ENCODE results near the gene MCM3AP.
"Not testable (repeated sequence)": the region's sequence is repeated elsewhere in the genome, so short reads cannot be mapped to it uniquely, and the experiment has no call there.

MCM3AP gene

DNA sequence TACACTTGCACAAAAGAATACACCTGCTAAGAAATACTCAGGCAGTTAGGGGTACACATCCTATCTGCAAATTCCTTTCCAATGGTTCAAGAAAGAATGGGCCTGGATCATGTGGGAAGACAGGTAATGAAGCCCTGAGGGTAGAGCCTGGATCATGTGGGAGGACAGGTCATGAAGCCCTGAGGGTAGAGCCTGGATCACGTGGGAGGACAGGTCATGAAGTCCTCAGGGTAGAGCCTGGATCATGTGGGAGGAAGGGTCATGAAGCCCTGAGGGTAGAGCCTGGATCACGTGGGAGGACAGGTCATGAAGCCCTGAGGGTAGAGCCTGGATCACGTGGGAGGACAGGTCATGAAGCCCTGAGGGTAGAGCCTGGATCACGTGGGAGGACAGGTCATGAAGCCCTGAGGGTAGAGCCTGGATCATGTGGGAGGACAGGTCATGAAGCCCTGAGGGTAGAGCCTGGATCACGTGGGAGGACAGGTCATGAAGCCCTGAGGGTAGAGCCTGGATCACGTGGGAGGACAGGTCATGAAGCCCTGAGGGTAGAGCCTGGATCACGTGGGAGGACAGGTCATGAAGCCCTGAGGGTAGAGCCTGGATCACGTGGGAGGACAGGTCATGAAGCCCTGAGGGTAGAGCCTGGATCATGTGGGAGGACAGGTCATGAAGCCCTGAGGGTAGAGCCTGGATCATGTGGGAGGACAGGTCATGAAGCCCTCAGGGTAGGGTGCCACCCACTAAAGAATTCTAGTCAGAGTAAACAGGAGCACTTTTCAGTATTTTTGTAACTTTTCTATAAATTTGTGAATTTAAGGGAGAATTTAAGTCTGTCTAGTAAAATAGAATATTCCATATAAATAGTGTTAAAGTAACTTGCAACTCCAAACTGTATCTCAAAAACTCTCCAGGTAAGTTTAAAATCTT, 84.3 kb downstream of the MCM3AP start:
- not testable (repeated sequence) for DNase-seq

DNA sequence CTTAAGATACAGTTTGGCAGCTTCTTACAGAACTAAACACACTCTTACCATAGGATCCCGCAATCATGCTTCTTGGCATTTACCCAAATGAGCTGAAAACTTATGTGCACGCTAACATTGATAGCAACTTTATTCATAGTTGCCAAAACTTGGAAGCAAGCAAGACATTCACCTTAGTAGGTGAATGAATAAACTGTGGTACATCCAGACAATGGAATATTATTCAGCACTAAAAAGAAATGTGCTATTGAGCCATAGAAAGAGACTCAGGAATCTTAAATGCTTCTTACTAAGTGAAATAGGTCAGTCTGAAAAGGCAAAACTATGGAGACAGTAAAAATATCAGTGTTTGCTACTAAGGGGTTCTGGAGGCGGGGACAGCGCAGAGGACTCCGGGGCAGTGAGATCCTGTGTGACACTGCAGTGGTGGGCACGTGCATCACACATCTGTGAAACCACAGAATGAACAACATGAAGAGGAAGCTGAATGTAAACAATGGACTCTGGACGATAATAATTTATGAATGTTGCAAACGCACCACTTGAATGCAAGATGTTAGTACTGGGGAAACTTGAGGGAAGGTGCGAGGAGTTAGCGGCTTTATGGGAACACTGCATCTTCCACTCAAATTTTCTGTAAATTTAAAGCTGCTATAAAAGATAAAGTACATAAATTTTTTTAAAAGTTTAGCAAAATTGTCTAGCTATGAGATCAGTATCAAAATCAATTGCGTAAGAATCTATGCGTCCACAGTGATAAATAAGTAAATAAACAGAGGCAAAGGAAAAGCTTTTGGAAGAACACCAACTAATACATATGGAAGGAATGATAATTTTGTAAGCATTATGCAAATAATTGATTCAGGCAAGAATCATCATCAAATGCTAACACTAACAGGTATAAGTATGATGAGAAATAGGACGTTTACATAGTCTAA, 85.7 kb downstream of the MCM3AP start:
- no peak for DNase-seq

DNA sequence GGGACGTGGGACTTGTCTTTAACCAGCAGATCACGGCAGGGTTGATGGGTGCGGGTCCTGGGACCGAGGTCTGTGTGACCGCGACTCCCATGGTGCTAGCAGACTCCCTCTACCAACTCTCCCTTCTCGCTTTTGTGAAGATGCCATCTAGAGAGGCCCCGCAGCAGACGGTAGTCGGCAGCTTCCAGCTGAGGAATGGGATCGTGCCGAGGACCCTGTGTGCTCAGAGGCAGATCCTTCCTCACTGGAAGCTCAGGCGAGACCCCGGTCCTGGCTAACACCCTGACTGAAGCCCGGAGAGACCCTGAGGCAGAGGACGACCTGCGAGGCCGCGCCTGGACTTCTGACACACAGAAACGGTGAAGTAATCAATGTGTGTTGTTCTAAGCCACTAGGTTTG, 88.7 kb downstream of the MCM3AP start:
- no peak for DNase-seq

DNA sequence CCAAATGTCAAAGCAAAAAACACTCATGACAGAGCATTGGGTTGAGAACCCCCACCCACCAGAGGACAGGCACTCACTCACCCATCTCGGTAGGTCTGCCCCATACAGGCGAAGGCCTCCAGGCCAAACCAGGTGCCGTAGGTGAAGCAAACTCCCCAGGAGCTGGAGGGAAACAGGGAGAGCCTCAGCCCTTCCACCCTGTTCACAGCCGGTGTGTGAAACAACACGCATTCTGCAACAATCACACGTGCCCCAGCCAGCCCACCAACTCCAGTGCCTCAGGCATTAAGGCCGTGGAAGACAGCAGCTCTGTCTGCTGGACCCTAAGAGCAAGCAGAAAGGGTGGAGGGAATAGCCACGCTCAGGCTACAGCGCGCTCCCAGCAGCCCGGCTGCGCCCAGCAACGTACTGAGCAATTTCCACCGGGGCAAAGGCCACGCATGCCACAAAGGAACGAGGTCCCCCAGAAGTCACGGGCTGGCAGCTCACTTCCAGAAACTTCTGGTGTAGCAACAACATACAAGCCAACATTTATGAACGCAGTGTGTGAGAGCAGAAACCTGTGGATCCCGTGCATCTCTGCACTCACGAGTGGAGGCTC, 89.7 kb downstream of the MCM3AP start:
- DNase-seq, result no peak

DNA sequence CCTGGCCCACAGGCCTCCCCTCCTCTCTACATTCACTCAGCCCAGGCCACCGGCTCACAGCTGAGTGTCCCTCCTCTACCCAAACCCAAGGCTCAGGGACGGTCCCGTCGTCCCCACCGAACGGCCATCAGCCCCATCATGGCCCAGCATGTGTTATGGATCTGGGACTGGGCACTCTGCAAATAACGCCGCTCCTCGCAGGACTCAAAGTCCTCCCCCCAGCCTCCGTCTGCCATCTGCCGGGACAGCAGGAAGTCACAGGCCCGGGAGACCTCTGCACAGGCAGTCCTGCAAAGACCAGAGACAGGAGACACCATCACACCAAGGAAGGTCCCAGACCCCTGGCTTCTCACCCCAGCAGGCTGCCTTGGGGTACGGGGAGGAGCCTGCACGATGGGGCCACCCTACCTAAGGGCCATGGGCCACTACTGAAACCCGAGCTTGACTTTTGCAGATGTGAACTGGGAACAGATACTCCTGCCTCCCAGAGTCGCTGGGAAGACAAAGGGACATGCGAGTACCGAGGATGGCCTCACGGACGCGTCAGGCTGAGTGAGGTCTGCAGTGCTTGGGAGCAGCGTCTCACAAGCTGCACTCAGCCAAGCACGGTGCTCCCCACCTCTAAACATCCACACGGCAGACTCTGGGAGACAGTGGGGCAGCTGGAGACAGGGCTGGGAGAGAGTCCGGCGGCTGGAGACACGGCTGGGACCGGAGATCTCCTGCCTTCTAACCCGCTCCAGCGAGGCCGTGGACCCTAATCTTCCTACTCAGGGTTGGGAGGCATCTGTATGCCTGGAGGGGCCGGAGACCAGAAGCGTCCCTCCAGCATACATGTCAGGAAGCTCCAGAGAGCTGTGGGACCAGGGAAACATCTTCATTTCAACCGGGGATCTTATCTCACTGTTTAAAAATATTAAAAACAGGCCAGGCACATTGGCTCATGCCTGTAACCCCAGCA, 90.8 kb downstream of the MCM3AP start:
- DNase-seq, result no peak

DNA sequence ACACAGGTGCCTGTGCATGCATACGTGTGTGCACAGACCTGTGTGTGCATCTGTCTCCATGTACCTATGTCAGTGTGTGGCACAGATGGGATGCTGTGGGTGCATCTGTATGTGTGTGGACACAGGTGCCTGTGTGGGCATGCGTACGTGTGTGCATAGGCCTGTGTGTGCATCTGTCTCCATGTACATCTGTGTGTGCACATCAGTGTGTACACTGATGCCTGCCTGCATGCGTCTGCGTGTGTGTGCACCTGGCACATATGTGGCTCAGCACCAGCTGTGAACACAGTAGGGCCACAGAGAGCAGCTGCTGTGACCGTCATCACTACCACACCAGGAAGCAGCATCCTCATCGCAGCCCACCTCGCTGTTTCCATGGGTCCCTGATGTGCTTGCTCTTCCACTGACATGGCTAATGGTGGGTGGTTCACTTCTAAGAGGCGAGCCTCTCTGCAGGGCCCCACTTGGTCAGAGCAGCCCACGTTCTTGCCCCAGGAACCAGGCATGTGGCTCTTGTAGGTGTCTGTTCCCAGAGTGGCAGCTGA, 91.5 kb downstream of the MCM3AP start:
- DNase-seq, result no peak

DNA sequence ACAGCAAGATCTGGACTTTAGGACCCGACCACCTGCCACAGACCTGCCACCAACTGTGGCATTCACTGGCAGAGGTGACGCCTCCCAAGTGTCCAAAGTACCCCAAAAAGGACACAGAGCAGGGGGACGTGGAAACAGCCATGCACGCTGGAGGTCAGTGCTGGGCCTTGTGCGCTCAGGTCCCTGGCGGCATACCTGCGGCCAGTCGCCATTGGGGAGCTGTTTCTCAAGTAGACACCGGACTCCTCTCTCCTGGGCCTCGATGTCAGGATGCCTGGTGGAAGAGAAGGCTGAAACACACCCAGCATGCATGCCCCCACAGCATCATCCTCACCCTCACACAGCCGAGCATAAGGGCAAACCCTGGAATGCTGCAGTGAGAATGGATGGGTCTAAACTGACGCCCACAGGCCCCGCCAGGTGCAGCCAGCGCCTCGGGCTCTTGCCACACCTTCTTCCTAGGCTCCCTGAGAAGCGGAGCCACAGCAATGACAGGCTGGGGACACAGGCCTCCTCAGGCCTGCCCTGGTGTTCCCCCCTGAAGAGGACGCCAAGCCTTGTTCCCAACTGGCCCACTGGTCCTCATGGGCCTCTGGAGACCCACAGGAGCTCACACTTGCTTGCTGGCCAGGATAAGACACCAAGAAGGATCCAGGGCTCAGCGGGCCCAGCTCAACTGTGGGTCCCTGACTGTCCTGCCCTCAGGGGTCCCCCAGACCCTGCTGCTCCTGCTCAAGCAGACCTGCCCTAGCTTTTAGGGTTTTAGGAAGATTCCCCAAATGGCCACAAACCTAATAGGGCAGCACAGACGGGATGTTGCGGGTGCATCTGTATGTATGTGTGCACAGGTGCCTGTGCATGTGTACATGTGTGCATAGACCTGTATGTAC, 93.5 kb downstream of the MCM3AP start:
- DNase-seq, result no peak

DNA sequence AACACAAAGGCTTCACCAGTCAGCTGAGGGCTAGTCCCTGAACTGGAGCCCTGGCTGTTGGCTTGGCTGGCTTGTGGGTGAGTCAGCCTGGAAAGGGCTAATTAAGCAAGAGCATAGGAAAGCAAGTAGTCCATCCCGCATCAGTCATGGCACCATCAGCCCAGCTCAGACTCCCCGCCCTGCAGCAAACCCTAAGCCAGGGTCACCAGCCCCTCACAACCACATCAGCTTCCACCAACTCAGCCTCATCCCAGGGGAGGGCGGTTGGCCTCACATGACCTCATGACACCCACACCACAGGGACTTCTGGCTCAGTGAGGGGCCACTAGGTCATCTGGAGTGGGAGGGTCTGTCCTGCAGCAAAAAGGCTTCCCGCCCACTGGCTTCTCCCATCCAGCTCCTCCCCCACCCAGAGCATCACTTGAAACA, 94.1 kb downstream of the MCM3AP start:
- DNase-seq, result no peak

DNA sequence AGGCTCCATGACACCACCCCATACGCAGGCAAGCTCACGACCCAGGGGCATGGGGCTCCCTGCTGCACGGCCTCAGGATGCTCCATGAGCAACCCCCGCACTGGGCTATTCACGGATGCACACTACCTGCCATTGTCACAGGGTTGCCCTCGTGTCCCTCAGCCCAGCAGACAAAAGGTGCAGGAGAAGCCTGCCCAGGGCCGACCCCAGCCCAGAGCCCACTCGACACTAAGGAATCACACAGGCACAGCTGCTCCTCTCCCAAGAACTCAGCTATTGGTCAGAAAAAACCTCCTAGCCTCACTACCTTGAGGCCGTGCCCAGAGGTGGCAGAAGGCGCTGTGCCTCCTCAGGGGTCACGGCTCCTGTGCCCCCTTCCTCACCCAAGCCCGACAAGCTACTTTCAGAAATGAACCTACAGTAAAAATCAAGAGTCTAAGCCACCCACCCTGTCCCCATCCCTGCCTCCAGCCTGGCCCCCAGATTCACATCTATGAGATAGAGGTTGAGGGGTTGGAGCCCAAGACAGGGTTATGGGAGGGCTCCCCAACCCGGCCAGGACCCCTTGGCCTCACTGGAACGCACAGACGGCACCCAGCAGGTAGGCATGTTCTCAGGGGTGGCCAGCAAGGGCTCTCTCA, 94.8 kb downstream of the MCM3AP start:
- no peak for DNase-seq

DNA sequence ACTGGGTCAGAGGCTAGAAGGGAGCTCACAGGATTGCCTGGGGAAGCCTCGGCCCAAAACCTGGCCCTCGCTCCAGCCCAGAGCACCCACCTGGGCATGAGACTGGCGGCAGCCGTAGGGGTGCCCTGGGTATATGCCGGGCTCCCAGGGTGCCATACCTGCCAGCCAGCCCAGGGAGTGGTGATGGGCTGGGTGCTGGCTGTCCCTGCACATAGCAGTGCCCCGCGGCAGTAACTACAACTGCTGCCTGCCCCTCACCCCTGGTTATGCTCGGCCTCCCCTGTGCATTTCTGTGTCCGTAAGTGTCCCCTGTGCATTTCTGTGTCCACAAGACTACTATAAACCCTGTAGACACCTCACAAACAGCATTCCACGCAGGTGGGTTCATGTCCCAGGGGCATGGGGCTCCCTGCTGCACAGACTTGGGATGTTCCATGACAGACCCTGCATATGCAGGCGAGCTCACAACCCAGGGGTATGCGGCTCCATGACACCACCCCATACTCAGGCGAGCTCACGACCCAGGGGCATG, 95.4 kb downstream of the MCM3AP start:
- no peak for DNase-seq

DNA sequence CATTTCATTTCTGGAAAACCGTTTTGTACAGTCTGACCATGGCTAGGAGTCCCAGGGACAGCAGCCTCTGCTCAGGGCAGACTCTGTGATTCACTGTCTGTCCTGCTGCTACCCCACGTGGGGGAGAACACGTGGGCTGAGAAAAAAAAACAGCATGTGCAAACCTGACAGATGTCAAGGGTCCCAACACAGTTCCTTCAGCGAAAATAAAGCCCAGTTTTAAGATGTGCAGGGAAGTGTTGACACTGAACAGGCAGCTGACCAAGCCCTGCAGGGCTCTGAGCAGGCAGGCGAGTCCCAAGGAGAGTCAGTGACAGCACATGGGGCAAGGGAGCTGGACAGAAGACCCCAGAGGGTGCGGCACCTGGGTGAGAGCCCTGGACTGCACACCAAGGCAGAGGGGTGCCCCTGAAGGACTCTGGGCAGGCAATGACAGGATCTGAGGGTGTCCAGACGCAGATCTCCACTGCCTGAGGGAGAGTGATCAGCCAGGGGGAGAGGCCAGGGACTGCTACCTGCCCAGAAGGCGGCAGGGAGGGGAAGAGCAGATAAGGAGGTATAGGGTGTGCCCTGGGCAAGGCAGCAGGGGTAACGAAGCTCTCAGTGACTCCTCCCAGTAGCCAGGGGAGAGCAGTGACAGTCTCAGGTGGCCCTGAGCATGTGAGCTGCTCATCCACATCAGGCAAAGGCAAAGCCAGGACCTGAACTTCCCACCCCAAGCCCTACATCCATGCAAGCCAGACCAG, 96.0 kb downstream of the MCM3AP start:
- DNase-seq, result no peak

DNA sequence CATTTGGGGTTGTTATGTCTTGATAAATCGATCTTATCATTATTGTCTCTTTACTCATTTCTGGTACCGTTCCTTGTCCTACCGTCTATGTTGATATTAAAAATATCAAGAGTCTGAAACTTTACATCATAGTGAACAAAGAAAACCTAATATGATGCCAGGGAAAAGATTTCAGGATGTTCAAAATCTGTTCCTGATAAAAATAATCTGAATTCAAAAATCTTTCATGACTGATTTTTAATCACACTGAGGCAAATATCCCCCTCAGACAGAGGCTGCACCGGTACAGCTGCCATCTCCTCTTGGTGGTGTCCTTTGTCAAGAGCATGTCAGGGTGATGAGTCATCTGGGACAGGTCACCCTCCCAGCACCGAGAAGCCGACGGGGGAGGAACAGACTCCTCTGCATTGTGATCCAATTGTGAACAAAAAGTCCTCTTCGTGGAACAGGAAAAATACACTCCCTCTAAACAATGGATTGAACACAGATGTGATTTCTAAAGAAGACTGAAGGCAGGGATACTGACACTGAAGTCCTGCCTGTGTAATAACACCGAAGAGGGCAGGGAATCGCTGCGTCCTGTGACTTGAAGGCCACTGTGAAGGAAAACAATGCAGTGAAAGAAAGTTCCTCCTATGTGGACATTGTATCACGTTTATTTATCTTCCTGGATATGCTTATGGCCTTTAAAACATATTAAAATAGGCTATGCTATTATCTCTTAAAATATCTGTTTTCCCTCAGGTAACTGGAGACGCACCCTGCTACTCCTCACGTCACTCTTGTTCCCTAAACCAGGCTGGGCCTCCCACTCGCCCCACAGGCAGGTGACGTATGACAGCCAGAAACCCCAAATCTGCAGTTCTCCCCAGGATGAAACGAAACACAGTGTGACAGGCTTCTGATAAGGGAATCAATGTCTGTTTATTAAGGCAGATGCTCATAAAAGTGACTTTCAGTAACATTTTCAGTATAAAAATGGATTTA, 96.9 kb downstream of the MCM3AP start:
- no peak for DNase-seq

DNA sequence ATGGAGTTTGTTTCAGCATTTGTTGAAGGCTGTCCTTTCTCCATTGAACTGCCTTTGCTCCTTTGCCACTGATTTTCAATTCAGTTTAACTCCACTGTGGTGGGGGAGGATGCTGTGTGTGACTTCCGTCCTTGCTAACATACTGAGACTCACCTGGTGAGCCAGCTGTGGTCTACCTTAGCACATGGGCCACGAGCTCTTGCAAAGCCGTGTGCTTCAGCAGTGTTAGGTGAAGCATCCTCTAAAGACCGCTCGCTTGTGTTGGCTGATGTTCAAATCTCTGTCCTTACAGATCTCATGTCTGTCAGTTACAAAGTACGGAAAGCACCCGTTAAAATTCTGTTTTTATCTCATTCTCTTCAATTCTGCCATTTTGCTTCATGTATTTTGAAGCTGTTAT, 97.6 kb downstream of the MCM3AP start:
- no peak for DNase-seq

DNA sequence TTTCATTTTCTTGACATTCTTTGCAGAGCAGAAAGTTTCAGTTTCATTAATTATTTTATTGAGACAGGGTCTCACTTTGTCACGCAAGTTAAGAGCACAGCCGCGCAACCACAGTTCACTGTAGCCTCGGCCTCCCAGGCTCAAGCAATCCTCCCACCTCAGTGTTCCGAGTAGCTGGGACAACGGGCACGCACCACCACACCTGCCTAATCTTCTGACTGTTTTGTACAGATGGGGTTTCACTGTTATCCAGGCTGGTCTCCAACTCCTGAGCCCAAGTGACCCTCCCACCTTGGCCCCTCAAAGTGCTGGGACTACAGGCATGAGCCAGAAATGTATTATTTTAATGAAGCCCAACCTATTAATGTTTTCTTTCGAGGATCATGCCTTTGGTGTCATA, 98.2 kb downstream of the MCM3AP start:
- DNase-seq, result no peak

DNA sequence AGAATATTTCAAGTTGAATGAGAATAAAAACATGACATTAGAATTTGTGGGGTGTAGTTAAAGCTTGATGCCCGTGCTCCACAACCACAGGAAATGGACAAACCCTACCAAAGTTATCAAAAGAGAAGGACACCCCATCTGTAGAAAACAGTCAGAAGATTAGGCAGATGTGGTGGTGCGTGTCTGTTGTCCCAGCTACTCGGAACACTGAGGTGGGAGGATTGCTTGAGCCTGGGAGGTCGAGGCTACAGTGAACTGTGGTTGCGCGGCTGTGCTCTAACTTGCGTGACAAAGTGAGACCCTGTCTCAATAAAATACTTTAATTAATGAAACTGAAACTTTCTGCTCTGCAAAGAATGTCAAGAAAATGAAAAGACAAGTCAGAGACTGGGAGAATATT, 99.7 kb downstream of the MCM3AP start:
- no peak for DNase-seq

Data from CD4-positive, alpha-beta T cell treated with Interleukin-4 for 1 hour (primary cell).